ENCODE data around the gene EDARADD.

GRCh38 chr1:236417336-236417735 is 23.2 kb downstream of the EDARADD start:
- TF ChIP-seq, protein P1, sequence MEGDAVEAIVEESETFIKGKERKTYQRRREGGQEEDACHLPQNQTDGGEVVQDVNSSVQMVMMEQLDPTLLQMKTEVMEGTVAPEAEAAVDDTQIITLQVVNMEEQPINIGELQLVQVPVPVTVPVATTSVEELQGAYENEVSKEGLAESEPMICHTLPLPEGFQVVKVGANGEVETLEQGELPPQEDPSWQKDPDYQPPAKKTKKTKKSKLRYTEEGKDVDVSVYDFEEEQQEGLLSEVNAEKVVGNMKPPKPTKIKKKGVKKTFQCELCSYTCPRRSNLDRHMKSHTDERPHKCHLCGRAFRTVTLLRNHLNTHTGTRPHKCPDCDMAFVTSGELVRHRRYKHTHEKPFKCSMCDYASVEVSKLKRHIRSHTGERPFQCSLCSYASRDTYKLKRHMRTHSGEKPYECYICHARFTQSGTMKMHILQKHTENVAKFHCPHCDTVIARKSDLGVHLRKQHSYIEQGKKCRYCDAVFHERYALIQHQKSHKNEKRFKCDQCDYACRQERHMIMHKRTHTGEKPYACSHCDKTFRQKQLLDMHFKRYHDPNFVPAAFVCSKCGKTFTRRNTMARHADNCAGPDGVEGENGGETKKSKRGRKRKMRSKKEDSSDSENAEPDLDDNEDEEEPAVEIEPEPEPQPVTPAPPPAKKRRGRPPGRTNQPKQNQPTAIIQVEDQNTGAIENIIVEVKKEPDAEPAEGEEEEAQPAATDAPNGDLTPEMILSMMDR (IDR thresholded peaks at IDR 0.05), result no peak
- TF ChIP-seq EZH2 (IDR thresholded peaks at IDR 0.05), result no peak

All from neural progenitor cell (in vitro differentiated cells).